IMR-90 (cell line): Measurements from ENCODE around the gene HPS4. TPM values are rescaled to one million over a fixed set of nuclear protein-coding genes. Genes with fewer than 3 reads are reported as not detected.
"Not testable (repeated sequence)": the region's sequence is repeated elsewhere in the genome, so short reads cannot be mapped to it uniquely, and the experiment has no call there.

Source experiments
- ATAC-seq: fragments of 200-7000 bp; cut with Tn5 transposase; 2 replicates; pipeline ENCODE4 v1.9.1; 2020; ENCODE audit warnings: low read depth, mild to moderate bottlenecking, moderate library complexity
- BruUV-seq: library from RNA; stranded (reverse); fragments of 400-500 nt; replicated peaks from 2 replicates; lab custom pipeline; 2021; lab: Mats Ljungman, UMichigan
- CTCF ChIA-PET: fragments of 300-600 bp; formaldehyde crosslinking; extraction: SDS; loops from one replicate; lab custom pipeline; 2021; ENCODE audit warnings: antibody characterized with exemption; lab: Yijun Ruan, JAX
- POLR2A ChIA-PET: fragments of 300-600 bp; sonication (Branson Sonifier 250); formaldehyde crosslinking; loops from one replicate; lab custom pipeline; 2022; ENCODE audit warnings: antibody characterized with exemption; ENCODE audit not compliant: unreplicated experiment; lab: Charles Lee
- DNase-seq: peaks from one replicate; pipeline ENCODE4 v3.0.0; 2013
- H2AFZ ChIP-seq: replicated peaks from 2 replicates; pipeline ENCODE3; 2013; ENCODE audit warnings: low read length, mild to moderate bottlenecking; ENCODE audit not compliant: poor library complexity
- H2AK5ac ChIP-seq: 2 replicates; pipeline ENCODE4 v1.6.1; 2013; ENCODE audit warnings: low read depth, low read length, inconsistent platforms
- H2AK9ac ChIP-seq: replicated peaks from 2 replicates; pipeline ENCODE3; 2013; ENCODE audit warnings: mild to moderate bottlenecking, low read depth, low read length, moderate library complexity; ENCODE audit not compliant: poor library complexity
- H2BK120ac ChIP-seq: 2 replicates; pipeline ENCODE4 v1.6.1; 2013; ENCODE audit warnings: low read depth, low read length, inconsistent platforms
- H2BK15ac ChIP-seq: 3 replicates; pipeline ENCODE4 v1.6.1; 2013; ENCODE audit warnings: low read depth, low read length, inconsistent platforms
- H2BK20ac ChIP-seq: 2 replicates; pipeline ENCODE4 v1.6.1; 2013; ENCODE audit warnings: low read depth, mild to moderate bottlenecking, inconsistent platforms, low read length, moderate library complexity
- H2BK5ac ChIP-seq: 2 replicates; pipeline ENCODE4 v1.6.1; 2013; ENCODE audit warnings: mild to moderate bottlenecking, low read depth, low read length, inconsistent platforms; ENCODE audit not compliant: poor library complexity, severe bottlenecking
- H3K14ac ChIP-seq: replicated peaks from 2 replicates; pipeline ENCODE4 v1.6.1; 2013; ENCODE audit warnings: low read depth, low read length, inconsistent platforms
- H3K18ac ChIP-seq: 2 replicates; pipeline ENCODE4 v1.6.1; 2013; ENCODE audit warnings: low read depth, low read length, control low read depth
- H3K23ac ChIP-seq: 2 replicates; pipeline ENCODE4 v1.6.1; 2013; ENCODE audit warnings: low read depth, low read length, inconsistent platforms
- H3K27ac ChIP-seq: 2 replicates; pipeline ENCODE4 v1.5.1; 2013; ENCODE audit warnings: mild to moderate bottlenecking, control low read depth, low read length; ENCODE audit not compliant: insufficient read depth
- H3K27me3 ChIP-seq: 2 replicates; pipeline ENCODE4 v1.6.1; 2013; ENCODE audit warnings: low read length; ENCODE audit not compliant: control insufficient read depth, insufficient read depth
- H3K36me3 ChIP-seq: 2 replicates; pipeline ENCODE4 v1.6.1; 2013; ENCODE audit warnings: low read length, mixed read lengths; ENCODE audit not compliant: control insufficient read depth, insufficient read depth
- H3K4ac ChIP-seq: 2 replicates; pipeline ENCODE4 v1.6.1; 2013; ENCODE audit warnings: low read depth, low read length, inconsistent platforms
- H3K4me1 ChIP-seq: 2 replicates; pipeline ENCODE4 v1.6.1; 2013; ENCODE audit warnings: low read length, mixed read lengths; ENCODE audit not compliant: control insufficient read depth, insufficient read depth
- H3K4me2 ChIP-seq: 2 replicates; pipeline ENCODE4 v1.6.1; 2013; ENCODE audit warnings: low read depth, mild to moderate bottlenecking, control low read depth, low read length, moderate library complexity
- H3K4me3 ChIP-seq: 2 replicates; pipeline ENCODE4 v1.5.1; 2013; ENCODE audit warnings: low read depth, mild to moderate bottlenecking, control low read depth, low read length, moderate library complexity; ENCODE audit not compliant: insufficient read depth
- H3K56ac ChIP-seq: 2 replicates; pipeline ENCODE4 v1.6.1; 2013; ENCODE audit warnings: low read length, inconsistent platforms; ENCODE audit not compliant: insufficient read depth; ENCODE audit errors: extremely low read depth
- H3K79me1 ChIP-seq, 2 experiments: 2 replicates each; pipeline ENCODE4 v1.6.1; 2013; ENCODE audit warnings: low read length in 2 of 2, inconsistent platforms in 1 of 2, low read depth in 1 of 2
- H3K9ac ChIP-seq: 2 replicates; pipeline ENCODE4 v1.6.1; 2013; ENCODE audit warnings: low read depth, low read length, control low read depth
- H3K9me1 ChIP-seq: 2 replicates; pipeline ENCODE4 v1.6.1; 2013; ENCODE audit warnings: low read length, inconsistent platforms; ENCODE audit not compliant: insufficient read depth
- H3K9me3 ChIP-seq: 2 replicates; pipeline ENCODE4 v1.6.1; 2013; ENCODE audit warnings: low read length; ENCODE audit not compliant: control insufficient read depth, insufficient read depth
- H4K20me1 ChIP-seq: 2 replicates; pipeline ENCODE4 v1.6.1; 2013; ENCODE audit warnings: low read length, inconsistent platforms; ENCODE audit not compliant: insufficient read depth
- H4K5ac ChIP-seq: 2 replicates; pipeline ENCODE4 v1.6.1; 2013; ENCODE audit warnings: mild to moderate bottlenecking, low read depth, low read length, control low read depth
- H4K8ac ChIP-seq, 2 experiments: 2 replicates each; pipeline ENCODE4 v1.6.1; 2013; ENCODE audit warnings: low read depth in 2 of 2, low read length in 2 of 2, control low read depth in 1 of 2, inconsistent platforms in 1 of 2
- H4K91ac ChIP-seq: 2 replicates; pipeline ENCODE4 v1.6.1; 2013; ENCODE audit warnings: low read depth, low read length, inconsistent platforms; ENCODE audit not compliant: insufficient read depth
- WGBS, 2 experiments: methylation state at CpG; one replicate each; pipeline versions ENCODE4 v1.1.5 to v1.1.7; 2013; ENCODE audit warnings: missing lambda C conversion rate in 2 of 2; ENCODE audit not compliant: insufficient read length in 1 of 2; ENCODE audit errors: extremely low coverage in 2 of 2; 5-methylcytosine and 5-hydroxymethylcytosine counted together
- dilution Hi-C: fragments of 300-500 bp; cut with HindIII; formaldehyde crosslinking; loops from one replicate; pipeline ENCODE4 v1.14.3; 2018; ENCODE audit warnings: low sequenced_read_pairs; ENCODE audit not compliant: unreplicated experiment
- in situ Hi-C: fragments of 300-500 bp; cut with MboI; formaldehyde crosslinking; loops from 3 replicates; pipeline ENCODE4 v1.14.3; 2019; ENCODE audit warnings: low sequenced_read_pairs, inconsistent platforms, mixed read lengths
- intact Hi-C: fragments of 100-400 bp; cut with micrococcal nuclease; formaldehyde crosslinking; loops from 2 replicates; pipeline ENCODE4 v1.10.0; 2022
- polyA plus RNA-seq, 3 experiments: library from polyadenylated mRNA; depleted of rRNA; stranded (reverse); fragments of >200 nt; gene quantifications; 2 replicates each; pipeline ENCODE4 v1.2.3, GENCODE V29; 2012; ENCODE audit warnings: low replicate concordance in 1 of 3
- total RNA-seq: library from RNA; depleted of rRNA; stranded (reverse); fragments of >200 nt; gene quantifications from 2 replicates; pipeline ENCODE4 v1.2.3, GENCODE V29; 2012
- TF ChIP-seq, protein P1 (sequence below): conservative IDR thresholded peaks from 2 replicates; pipeline ENCODE4 v1.5.1; 2012; ENCODE audit warnings: mild to moderate bottlenecking, low read depth, low read length, improper control_type of control experiment

HPS4 gene
- total and polyA plus RNA-seq, 2 of the 4 experiments (the other 2 are of a cell fraction) = 15.8 to 19.0 TPM

DNA sequence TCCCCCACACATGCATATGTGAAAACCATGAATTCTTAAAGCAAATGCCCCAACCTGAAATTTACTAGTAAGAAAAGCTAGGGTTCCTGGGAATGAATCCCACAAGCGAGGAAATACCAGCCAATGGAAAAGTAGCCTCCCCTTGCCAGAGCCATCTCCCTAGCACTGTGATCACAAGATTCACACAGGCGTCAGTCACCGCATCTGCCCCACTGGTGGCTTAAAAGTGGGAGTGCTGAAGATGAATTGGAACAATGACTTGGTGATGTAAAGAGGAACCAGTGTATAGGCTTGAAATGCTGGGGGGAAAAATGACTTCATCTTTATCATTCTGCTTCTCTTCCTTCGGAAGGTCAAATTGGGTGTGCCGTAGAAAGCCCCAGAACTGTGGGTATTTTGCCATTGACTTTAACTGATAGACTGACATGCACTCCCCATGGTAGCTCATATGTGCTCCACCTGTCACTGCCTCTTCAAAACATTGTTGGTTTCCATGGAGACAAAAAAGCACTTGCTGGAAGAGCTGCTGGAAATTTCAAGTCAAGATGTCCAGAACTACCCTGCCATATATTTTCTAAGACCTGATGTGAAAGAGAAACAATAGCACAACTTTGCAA, 73.8 kb downstream of the HPS4 start:
- H2BK5ac ChIP-seq = no peak overlapping the region
- H2AK5ac ChIP-seq = no peak overlapping the region
- DNase-seq (no peak), ATAC-seq (no peak)
- peaks cover 33% of the 10 kb centered on the region for H3K27me3 ChIP-seq
- no peak overlapping the region for H2AK9ac ChIP-seq
- H3K9me3 ChIP-seq = no peaks in the 10 kb centered on the region
- no peak overlapping the region for H4K5ac ChIP-seq
- H3K4me1 ChIP-seq = no peaks in the 10 kb centered on the region
- intact Hi-C loops (no loop called here), in situ Hi-C loops (no loop called here), dilution Hi-C loops (no loop called here)
- TF ChIP-seq, protein P1, sequence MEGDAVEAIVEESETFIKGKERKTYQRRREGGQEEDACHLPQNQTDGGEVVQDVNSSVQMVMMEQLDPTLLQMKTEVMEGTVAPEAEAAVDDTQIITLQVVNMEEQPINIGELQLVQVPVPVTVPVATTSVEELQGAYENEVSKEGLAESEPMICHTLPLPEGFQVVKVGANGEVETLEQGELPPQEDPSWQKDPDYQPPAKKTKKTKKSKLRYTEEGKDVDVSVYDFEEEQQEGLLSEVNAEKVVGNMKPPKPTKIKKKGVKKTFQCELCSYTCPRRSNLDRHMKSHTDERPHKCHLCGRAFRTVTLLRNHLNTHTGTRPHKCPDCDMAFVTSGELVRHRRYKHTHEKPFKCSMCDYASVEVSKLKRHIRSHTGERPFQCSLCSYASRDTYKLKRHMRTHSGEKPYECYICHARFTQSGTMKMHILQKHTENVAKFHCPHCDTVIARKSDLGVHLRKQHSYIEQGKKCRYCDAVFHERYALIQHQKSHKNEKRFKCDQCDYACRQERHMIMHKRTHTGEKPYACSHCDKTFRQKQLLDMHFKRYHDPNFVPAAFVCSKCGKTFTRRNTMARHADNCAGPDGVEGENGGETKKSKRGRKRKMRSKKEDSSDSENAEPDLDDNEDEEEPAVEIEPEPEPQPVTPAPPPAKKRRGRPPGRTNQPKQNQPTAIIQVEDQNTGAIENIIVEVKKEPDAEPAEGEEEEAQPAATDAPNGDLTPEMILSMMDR = no peak
- WGBS, 2 experiments = no CpG with 5 or more reads among the region's 5 CpGs
- POLR2A ChIA-PET = no interaction called here
- no peak overlapping the region for H2AFZ ChIP-seq
- H3K27ac ChIP-seq = no peak overlapping the region
- no peak overlapping the region for H3K56ac ChIP-seq
- no peak overlapping the region for H3K4me3 ChIP-seq
- no peak overlapping the region for H3K4me2 ChIP-seq
- no peak overlapping the region for H2BK15ac ChIP-seq
- H3K9me1 ChIP-seq = no peaks in the 10 kb centered on the region
- no peak overlapping the region for H3K9ac ChIP-seq
- H4K8ac ChIP-seq = no peak overlapping the region
- no peak overlapping the region for H3K14ac ChIP-seq
- H4K91ac ChIP-seq = no peak overlapping the region
- CTCF ChIA-PET = no interaction called here
- no peak overlapping the region for H3K4ac ChIP-seq
- no peaks in the 10 kb centered on the region for H4K20me1 ChIP-seq
- H2BK120ac ChIP-seq = no peak overlapping the region
- no peak overlapping the region for H2BK20ac ChIP-seq
- no TSS peak for BruUV-seq
- no peak overlapping the region for H3K23ac ChIP-seq
- no peaks in the 10 kb centered on the region for H3K36me3 ChIP-seq
- no peaks in the 10 kb centered on the region for H3K79me1 ChIP-seq
- H3K18ac ChIP-seq = no peak overlapping the region

DNA sequence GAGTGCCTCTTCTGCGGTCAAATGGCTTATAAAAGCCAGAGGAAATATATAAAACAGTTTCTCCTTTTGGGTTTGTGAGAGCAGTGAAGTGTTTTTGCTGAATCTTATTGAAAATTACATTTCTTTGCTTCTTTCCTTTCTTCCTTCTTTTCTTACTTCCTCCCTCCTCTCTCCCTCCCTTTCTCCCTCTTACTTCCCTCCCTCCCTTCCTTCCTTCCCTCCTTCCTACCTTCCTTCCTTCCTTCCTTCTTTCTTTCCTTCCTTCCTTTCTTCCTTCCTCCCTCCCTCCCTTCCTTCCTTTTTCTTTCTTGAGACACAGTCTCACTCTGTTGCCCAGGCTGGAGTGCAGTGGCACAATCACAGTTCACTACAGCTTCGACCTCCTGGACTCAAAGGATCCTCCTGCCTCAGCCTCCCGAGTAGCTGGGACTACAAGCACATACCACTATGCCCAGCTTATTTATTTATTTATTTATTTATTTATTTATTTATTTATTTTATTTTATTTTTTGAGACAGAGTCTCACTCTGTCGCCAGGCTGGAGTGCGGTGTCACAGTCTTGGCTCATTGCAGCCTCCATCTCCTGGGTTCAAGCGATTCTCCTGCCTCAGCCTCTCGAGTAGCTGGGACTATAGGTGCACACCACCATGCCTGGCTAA, 74.9 kb downstream of the HPS4 start:
- no CpG with 5 or more reads among the region's 7 CpGs for WGBS, 2 experiments
- H3K23ac ChIP-seq, ATAC-seq, in situ Hi-C loops, H4K20me1 ChIP-seq, H3K4me2 ChIP-seq, H2AK5ac ChIP-seq, H3K9me3 ChIP-seq, H2AFZ ChIP-seq, CTCF ChIA-PET, H2BK15ac ChIP-seq, H3K36me3 ChIP-seq, H3K56ac ChIP-seq, H3K9me1 ChIP-seq, H3K79me1 ChIP-seq, H3K18ac ChIP-seq, H4K91ac ChIP-seq, H4K5ac ChIP-seq, H3K4me1 ChIP-seq, POLR2A ChIA-PET, H3K4me3 ChIP-seq, H2AK9ac ChIP-seq, BruUV-seq, H4K8ac ChIP-seq, H3K14ac ChIP-seq, H2BK20ac ChIP-seq, DNase-seq, H3K9ac ChIP-seq, dilution Hi-C loops, H3K4ac ChIP-seq, H3K27ac ChIP-seq, intact Hi-C loops, H2BK5ac ChIP-seq, H2BK120ac ChIP-seq: not testable (repeated sequence)
- peaks cover 36% of the 10 kb centered on the region for H3K27me3 ChIP-seq
